Mesendoderm (in vitro differentiated cells): ENCODE results near the gene TMEM200A.

Source experiments
- DNase-seq: peaks from one replicate; pipeline ENCODE4 v3.0.0; 2013
- H2AK5ac ChIP-seq: 2 replicates; pipeline ENCODE4 v1.6.1; 2013; ENCODE audit warnings: low read length, inconsistent platforms
- H2BK120ac ChIP-seq: 2 replicates; pipeline ENCODE4 v1.6.1; 2013; ENCODE audit warnings: low read depth, mild to moderate bottlenecking, low read length, moderate library complexity, mixed read lengths
- H2BK15ac ChIP-seq: replicated peaks from 2 replicates; pipeline ENCODE4 v1.6.1; 2013; ENCODE audit warnings: low read depth, mild to moderate bottlenecking, moderate library complexity
- H2BK5ac ChIP-seq: 2 replicates; pipeline ENCODE4 v1.6.1; 2013; ENCODE audit warnings: low read length, inconsistent platforms
- H3K18ac ChIP-seq: 2 replicates; pipeline ENCODE4 v1.6.1; 2013; ENCODE audit warnings: mild to moderate bottlenecking, low read length, mixed read lengths
- H3K23ac ChIP-seq: one replicate; pipeline ENCODE4 v1.6.1; 2013; ENCODE audit warnings: low read length
- H3K27ac ChIP-seq: 2 replicates; pipeline ENCODE4 v1.5.1; 2013; ENCODE audit warnings: low read depth, mild to moderate bottlenecking, inconsistent platforms, low read length, moderate library complexity
- H3K27me3 ChIP-seq: 2 replicates; pipeline ENCODE4 v1.6.1; 2013; ENCODE audit warnings: low read length, control low read depth, mild to moderate bottlenecking, inconsistent platforms; ENCODE audit not compliant: insufficient read depth, poor library complexity
- H3K36me3 ChIP-seq: 2 replicates; pipeline ENCODE4 v1.6.1; 2013; ENCODE audit warnings: low read length, inconsistent platforms; ENCODE audit not compliant: control insufficient read depth, insufficient read depth
- H3K4ac ChIP-seq: one replicate; pipeline ENCODE4 v1.6.1; 2013; ENCODE audit warnings: low read depth, mild to moderate bottlenecking, low read length, moderate library complexity
- H3K4me1 ChIP-seq: 2 replicates; pipeline ENCODE4 v1.6.1; 2013; ENCODE audit warnings: low read depth, low read length, inconsistent platforms; ENCODE audit not compliant: control insufficient read depth
- H3K4me2 ChIP-seq: 2 replicates; pipeline ENCODE4 v1.6.1; 2013; ENCODE audit warnings: low read length
- H3K4me3 ChIP-seq: 2 replicates; pipeline ENCODE4 v1.5.1; 2013; ENCODE audit warnings: mild to moderate bottlenecking, low read length
- H3K56ac ChIP-seq: one replicate; pipeline ENCODE4 v1.6.1; 2013; ENCODE audit warnings: low read length
- H3K79me1 ChIP-seq: 2 replicates; pipeline ENCODE4 v1.6.1; 2013; ENCODE audit warnings: low read length, inconsistent platforms
- H3K79me2 ChIP-seq: 2 replicates; pipeline ENCODE4 v1.6.1; 2013; ENCODE audit warnings: mild to moderate bottlenecking, low read length; ENCODE audit not compliant: control insufficient read depth, insufficient read depth
- H3K9ac ChIP-seq: 2 replicates; pipeline ENCODE4 v1.6.1; 2013; ENCODE audit warnings: low read length, inconsistent platforms
- H4K5ac ChIP-seq: one replicate; pipeline ENCODE4 v1.6.1; 2013; ENCODE audit warnings: low read length
- H4K8ac ChIP-seq: one replicate; pipeline ENCODE4 v1.6.1; 2013; ENCODE audit warnings: low read depth, mild to moderate bottlenecking, control low read depth, low read length, moderate library complexity
- WGBS: extraction: QIAGEN DNeasy Blood & Tissue Kit; methylation state at CpG from one replicate; pipeline ENCODE4 v1.1.7; 2013; ENCODE audit warnings: low lambda C conversion rate, missing lambda C conversion rate; ENCODE audit not compliant: insufficient coverage; ENCODE audit errors: extremely low coverage; 5-methylcytosine and 5-hydroxymethylcytosine counted together

The TMEM200A gene

DNA sequence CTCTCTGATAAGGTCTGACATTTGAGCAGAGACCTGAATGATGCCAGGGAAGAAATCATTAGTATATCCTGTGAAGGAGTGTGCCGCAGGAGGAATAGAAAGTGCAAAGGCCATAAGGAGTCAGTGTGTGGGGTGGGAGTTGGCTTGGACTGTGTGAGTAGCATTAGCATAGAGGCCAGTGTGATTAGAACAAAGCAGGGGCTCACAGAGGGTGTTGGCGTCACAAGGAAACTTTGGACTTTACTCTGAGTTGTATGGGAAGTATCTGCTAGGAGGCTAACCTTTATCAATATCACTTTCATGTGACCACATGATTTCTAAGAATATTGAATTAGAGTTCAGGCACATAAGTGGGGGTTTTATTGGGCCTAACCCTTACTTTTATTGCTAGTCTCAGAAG, 12.1 kb downstream of the TMEM200A start:
- Histone ChIP-seq H3K4ac (no peak overlapping the region), H3K36me3 (no peaks in the 10 kb centered on the region), H3K27ac (no peak overlapping the region), H4K8ac (no peak overlapping the region), H3K79me2 (no peaks in the 10 kb centered on the region), H3K27me3 (no peaks in the 10 kb centered on the region), H3K18ac (no peak overlapping the region), H2BK5ac (no peak overlapping the region), H3K4me1 (no peaks in the 10 kb centered on the region), H3K9ac (no peak overlapping the region), H3K79me1 (peaks cover 1% of the 10 kb centered on the region), H3K23ac (no peak overlapping the region), H4K5ac (no peak overlapping the region), H3K4me2 (no peak overlapping the region), H2BK120ac (no peak overlapping the region), H2BK15ac (no peak overlapping the region), H3K4me3 (no peak overlapping the region), H3K56ac (no peak overlapping the region), H2AK5ac (no peak overlapping the region)
- WGBS = no CpG with 5 or more reads among the region's 2 CpGs
- no peak for DNase-seq

DNA sequence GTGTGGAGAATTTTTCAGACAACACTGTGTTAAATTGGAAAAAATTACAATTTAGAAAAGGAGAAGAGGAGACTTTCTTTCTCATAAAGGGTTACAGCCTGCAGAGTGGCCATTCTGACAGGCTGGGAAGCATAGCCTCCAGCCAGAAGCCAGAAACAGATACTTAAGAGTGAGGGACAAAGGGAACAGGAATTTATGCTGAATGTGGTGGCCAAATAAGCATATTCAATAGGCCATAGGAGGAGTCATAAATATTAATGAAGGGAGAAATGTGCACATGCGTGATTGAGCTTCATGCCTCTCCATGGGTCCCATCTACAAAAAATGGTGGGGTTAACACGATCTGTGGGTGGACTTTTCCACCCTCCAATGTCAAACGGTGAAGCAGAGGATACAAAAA, 13.4 kb downstream of the TMEM200A start:
- Histone ChIP-seq H3K27me3 (no peaks in the 10 kb centered on the region), H3K79me2 (no peaks in the 10 kb centered on the region), H3K36me3 (no peaks in the 10 kb centered on the region), H3K18ac (no peak overlapping the region), H3K27ac (no peak overlapping the region), H3K4me1 (no peaks in the 10 kb centered on the region), H4K8ac (no peak overlapping the region), H3K4ac (no peak overlapping the region), H3K23ac (no peak overlapping the region), H2BK120ac (no peak overlapping the region), H3K56ac (no peak overlapping the region), H2AK5ac (no peak overlapping the region), H3K4me2 (no peak overlapping the region), H2BK5ac (no peak overlapping the region), H3K4me3 (no peak overlapping the region), H4K5ac (no peak overlapping the region), H3K79me1 (peaks cover 1% of the 10 kb centered on the region), H2BK15ac (no peak overlapping the region), H3K9ac (no peak overlapping the region)
- no peak for DNase-seq
- no CpG with 5 or more reads among the region's 3 CpGs for WGBS

DNA sequence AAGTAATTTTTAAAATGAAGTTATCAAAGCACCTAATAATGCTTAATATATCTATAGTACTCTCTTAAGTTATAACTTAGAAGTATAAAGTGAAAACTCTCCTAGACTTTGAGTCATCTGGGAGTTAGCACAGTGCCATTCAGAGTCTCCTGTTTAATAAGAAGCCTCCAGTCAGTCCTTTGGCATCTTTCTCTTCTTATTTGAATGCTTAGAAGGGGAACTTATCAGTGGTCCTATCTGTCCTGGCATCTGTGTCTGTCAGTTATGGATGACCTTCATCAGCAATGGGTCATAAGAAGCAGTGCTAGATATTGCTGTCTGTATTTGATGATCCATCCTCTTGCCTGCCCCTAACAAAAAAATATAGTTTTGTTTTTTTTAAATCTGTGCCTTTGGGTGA, 15.2 kb downstream of the TMEM200A start:
- Histone ChIP-seq H2BK15ac (no peak overlapping the region), H3K23ac (no peak overlapping the region), H3K79me2 (no peaks in the 10 kb centered on the region), H3K4ac (no peak overlapping the region), H3K4me3 (no peak overlapping the region), H3K18ac (no peak overlapping the region), H2BK5ac (no peak overlapping the region), H4K8ac (no peak overlapping the region), H3K79me1 (peaks cover 1% of the 10 kb centered on the region), H4K5ac (no peak overlapping the region), H3K4me2 (no peak overlapping the region), H3K27ac (no peak overlapping the region), H2AK5ac (no peak overlapping the region), H3K27me3 (no peaks in the 10 kb centered on the region), H3K56ac (no peak overlapping the region), H2BK120ac (no peak overlapping the region), H3K9ac (no peak overlapping the region), H3K4me1 (no peaks in the 10 kb centered on the region), H3K36me3 (no peaks in the 10 kb centered on the region)
- no peak for DNase-seq

DNA sequence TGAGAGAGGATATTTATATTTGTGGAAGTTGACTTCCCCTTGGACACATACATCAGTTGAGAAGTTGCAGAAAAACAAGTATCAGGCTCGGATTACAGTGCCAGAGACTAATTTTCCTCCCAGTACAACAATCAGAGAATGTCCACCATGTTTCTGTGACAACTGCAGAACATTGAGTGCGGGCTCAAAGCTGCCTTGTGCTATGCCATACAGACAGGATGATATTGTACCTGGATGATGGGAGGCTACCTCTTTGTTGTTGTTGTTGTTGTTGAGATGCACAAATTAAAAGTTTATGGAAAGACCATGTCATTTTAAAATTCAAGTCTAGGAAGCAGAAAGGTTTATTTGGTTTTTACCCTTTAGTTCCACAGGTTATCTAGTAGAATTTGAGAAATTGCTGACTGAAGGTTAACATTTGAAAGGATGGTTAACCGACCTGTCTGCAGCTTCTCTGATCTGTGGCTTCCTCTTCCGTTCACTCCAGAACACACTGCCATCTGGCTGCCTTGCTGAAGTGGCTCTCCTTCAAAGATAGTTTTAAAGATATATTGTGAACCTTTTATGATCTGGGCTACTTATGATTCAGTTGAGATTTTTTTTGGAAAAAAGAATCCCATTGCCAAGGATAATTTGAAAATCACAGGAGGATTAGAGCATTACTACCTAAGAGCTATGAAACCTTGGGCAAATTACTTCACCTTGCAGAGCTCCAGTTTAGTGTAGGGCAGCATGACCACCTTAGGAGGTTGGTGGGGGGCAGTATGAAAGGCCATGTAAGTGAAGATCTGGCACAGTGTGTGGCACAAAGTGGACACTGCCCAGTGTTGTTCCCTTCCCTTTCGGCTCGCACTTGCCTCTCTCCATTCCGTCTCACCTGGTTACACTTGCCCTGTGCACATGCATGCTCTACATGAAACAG, 15.9 kb downstream of the TMEM200A start:
- Histone ChIP-seq H3K4ac (no peak overlapping the region), H3K36me3 (no peaks in the 10 kb centered on the region), H3K27me3 (no peaks in the 10 kb centered on the region), H2BK120ac (no peak overlapping the region), H4K8ac (no peak overlapping the region), H3K56ac (no peak overlapping the region), H3K79me2 (no peaks in the 10 kb centered on the region), H3K79me1 (peaks cover 1% of the 10 kb centered on the region), H2BK15ac (no peak overlapping the region), H3K27ac (no peak overlapping the region), H2AK5ac (no peak overlapping the region), H3K4me3 (no peak overlapping the region), H3K23ac (no peak overlapping the region), H3K9ac (no peak overlapping the region), H3K4me1 (no peaks in the 10 kb centered on the region), H3K4me2 (no peak overlapping the region), H2BK5ac (no peak overlapping the region), H4K5ac (no peak overlapping the region), H3K18ac (no peak overlapping the region)
- no peak for DNase-seq
- no CpG with 5 or more reads among the region's 7 CpGs for WGBS

DNA sequence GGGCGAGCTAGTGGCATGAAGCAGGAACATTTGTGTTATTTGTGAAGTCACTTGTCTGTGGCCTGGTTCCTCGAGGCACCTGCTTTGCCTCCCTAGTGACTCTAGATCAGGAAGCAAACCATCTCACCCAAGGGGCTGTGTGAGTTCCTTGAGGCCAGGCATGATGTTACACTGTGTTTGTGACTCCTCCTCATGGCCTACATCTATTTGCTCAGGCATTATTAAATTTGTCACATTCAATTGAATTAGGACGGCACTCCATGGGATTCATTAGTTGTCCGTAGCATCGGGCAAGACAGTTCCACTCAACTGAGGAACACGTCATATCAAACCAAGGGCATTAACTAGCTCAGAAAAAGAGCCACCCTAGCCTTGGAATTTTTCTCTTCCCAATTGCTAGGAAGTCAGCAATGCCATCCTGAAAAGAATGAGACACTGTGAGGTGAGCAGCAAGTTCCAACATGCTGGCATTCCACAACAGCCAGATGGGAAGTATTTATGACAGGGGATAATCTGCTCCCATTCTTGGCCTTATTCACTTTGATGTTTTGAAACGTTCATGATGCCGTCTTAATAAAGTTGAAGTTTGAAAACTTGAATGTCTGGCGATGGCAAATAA, 17.2 kb downstream of the TMEM200A start:
- Histone ChIP-seq H3K4me3 (no peak overlapping the region), H3K18ac (no peak overlapping the region), H4K8ac (no peak overlapping the region), H3K4ac (no peak overlapping the region), H2BK120ac (no peak overlapping the region), H3K79me2 (no peaks in the 10 kb centered on the region), H4K5ac (no peak overlapping the region), H3K79me1 (peaks cover 1% of the 10 kb centered on the region), H3K23ac (no peak overlapping the region), H2BK15ac (no peak overlapping the region), H3K9ac (no peak overlapping the region), H2BK5ac (no peak overlapping the region), H3K4me2 (no peak overlapping the region), H3K4me1 (no peaks in the 10 kb centered on the region), H3K36me3 (no peaks in the 10 kb centered on the region), H3K27ac (no peak overlapping the region), H2AK5ac (no peak overlapping the region), H3K27me3 (no peaks in the 10 kb centered on the region), H3K56ac (no peak overlapping the region)
- no peak for DNase-seq
- WGBS = no CpG with 5 or more reads among the region's 9 CpGs
